ENCODE measurements around the gene SH2B3.

The SH2B3 gene

GRCh38 chr12:111428081-111428727 is 22.5 kb downstream of the SH2B3 start:
- CTCF ChIA-PET: interaction anchor here (2.3 to 2.6 kb wide), 2 partner anchors 24 to 31 kb away, joined by 8 to 12 read pairs; no protein-coding TSS in a partner anchor
- POLR2A ChIA-PET: interaction anchor here (0.5 kb wide), 1 partner anchor 98 kb away, joined by 3 read pairs; no protein-coding TSS in a partner anchor
- no peak for DNase-seq (ENCODE audit: low read depth, low spot score)
- no peak for TF ChIP-seq CTCF (IDR thresholded peaks at IDR 0.05; ENCODE audit: insufficient read depth, low read length, missing control alignments)
- H3K4me3 ChIP-seq (ENCODE audit: low read depth, low read length): no peak overlapping the region

GRCh38 chr12:111428728-111429175 is 23.0 kb downstream of the SH2B3 start:
- CTCF ChIA-PET: interaction anchor here (1.4 to 2.6 kb wide), 3 partner anchors 22 to 32 kb away, joined by 3 to 12 read pairs (median 8); no protein-coding TSS in a partner anchor
- POLR2A ChIA-PET: no interaction called here

DNA sequence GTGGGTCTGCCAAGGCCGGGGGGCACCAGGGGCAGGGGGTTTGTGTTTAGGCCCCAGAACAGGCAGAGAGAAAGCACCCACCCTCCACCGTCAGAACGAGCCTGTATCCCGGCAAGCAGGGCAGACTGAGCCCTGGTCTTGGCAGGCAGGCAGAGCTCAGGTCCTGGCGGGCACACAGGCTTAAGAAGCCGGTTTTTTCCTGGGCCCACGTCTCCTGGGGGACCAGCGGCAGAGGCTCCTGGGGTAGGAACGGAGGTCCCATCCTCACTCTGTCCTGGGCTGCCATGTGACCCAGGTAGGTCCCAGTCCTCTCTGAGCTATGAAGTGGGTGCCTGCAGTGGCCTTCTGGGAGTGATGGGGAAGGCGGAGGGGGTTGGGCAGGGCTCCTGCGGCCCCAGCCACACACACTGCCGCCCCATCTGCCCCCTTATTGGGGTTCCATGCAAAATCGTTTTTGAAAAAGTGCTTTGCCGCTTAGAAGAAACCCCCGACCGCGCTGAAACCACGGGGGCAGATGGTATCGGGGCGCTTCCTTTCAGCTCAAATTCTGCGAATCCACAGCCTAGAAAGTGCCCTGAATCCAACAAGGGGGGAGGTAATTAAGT is 24.2 kb downstream of the SH2B3 start:
- ChIA-PET POLR2A (no interaction called here), CTCF (interaction anchor here (1.1 to 2.6 kb wide), 4 partner anchors 14 to 31 kb away, joined by 3 to 8 read pairs (median 4); no protein-coding TSS in a partner anchor)
- no peak for DNase-seq (ENCODE audit: low read depth, low spot score)
- TF ChIP-seq CTCF (IDR thresholded peaks at IDR 0.05; ENCODE audit: insufficient read depth, low read length, missing control alignments): no peak
- H3K4me3 ChIP-seq (ENCODE audit: low read depth, low read length): no peak overlapping the region

More at GRCh38 chr12:111428728-111429175, 23.0 kb downstream of the SH2B3 start:
- H3K4me3 ChIP-seq (ENCODE audit: low read depth, low read length): no peak overlapping the region
- TF ChIP-seq CTCF (IDR thresholded peaks at IDR 0.05; ENCODE audit: insufficient read depth, low read length, missing control alignments): no peak
- DNase-seq (ENCODE audit: low read depth, low spot score): no peak

DNA sequence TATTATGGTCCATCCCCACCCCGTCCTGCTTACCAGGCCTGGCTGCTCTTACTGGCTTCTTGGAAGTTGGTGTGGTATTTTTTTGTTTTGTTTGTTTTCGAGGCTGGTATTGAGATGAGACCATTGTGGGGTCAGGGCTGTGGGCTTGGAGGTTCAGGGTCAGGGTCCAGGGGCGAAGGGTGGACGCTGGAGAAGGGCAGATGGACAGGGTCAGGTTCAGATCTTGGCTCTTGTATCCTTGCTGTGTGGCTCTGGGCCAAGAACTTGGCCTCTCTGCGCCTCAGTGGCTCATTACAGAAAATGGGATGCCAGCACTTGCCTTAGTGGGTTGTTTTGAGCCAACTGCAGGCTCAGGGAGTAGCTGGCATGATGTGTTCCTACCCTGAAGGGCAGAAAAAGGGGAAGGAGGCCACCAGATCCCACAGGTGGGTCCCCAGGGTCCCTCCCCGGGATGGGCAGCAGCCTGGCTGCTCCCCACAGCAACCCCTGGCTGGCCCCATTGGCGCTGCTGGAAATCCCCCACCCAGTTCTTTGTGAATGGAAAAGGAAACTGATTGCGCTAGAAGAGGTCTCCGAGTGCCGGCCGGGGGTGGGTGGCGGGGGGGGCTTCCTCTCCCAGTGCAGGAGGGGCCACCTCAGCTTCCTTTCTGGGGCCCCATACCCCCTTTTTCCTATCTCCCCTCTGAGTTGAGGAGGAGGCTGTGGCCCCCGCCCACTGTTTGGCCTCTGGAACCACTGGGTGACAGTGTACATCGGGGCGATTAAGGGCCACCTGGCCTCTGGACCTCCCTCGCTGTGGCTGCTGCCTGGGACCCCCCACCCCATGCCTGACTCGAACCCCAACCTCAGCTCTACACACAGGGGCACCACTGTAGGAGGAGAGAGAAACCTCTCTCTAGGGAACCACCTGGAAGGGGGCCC is 25.0 kb downstream of the SH2B3 start:
- DNase-seq (ENCODE audit: low read depth, low spot score): no peak
- POLR2A ChIA-PET: no interaction called here
- CTCF ChIA-PET: interaction anchor here (0.6 to 33.6 kb wide), 7 partner anchors 13 to 32 kb away, joined by 3 to 899 read pairs (median 3); partner anchors contain the start of gene SH2B3
- TF ChIP-seq CTCF (IDR thresholded peaks at IDR 0.05; ENCODE audit: insufficient read depth, low read length, missing control alignments): no peak
- H3K4me3 ChIP-seq (ENCODE audit: low read depth, low read length): no peak overlapping the region

GRCh38 chr12:111431772-111432171 is 26.0 kb downstream of the SH2B3 start:
- POLR2A ChIA-PET: no interaction called here
- no peak overlapping the region for H3K4me3 ChIP-seq (ENCODE audit: low read depth, low read length)
- TF ChIP-seq CTCF (IDR thresholded peaks at IDR 0.05; ENCODE audit: insufficient read depth, low read length, missing control alignments): no peak
- DNase-seq (ENCODE audit: low read depth, low spot score): no peak
- CTCF ChIA-PET: interaction anchor here (0.6 to 33.6 kb wide), 3 partner anchors 14 to 30 kb away, joined by 3 to 899 read pairs (median 3); partner anchors contain the start of gene SH2B3

Data from AG04449 (cell line).